Keratinocyte (primary cell): Measurements from ENCODE around the gene LPCAT1. TPM values are rescaled to one million over a fixed set of nuclear protein-coding genes. Genes with fewer than 3 reads are reported as not detected.

Experiments used
- DNase-seq: peaks from one replicate; pipeline ENCODE4 v3.0.0-alpha.2; 2011; ENCODE audit warnings: low read depth, missing footprints, low spot score
- FAIRE-seq: peaks from 2 replicates; lab custom pipeline; 2011; peaks lifted over from hg19 to GRCh38; lab: Jason Lieb, UNC
- H2AFZ ChIP-seq: 2 replicates; pipeline ENCODE4 v1.6.0; 2012; ENCODE audit warnings: low read length, control low read depth, inconsistent platforms; ENCODE audit not compliant: control insufficient read depth
- H3K27ac ChIP-seq: 2 replicates; pipeline ENCODE4 v1.5.1; 2011; ENCODE audit warnings: low read length; ENCODE audit not compliant: control insufficient read depth, insufficient read depth
- H3K27me3 ChIP-seq: 3 replicates; pipeline ENCODE4 v1.6.0; 2011; ENCODE audit warnings: low read length; ENCODE audit not compliant: control insufficient read depth, insufficient read depth; ENCODE audit errors: extremely low read depth
- H3K36me3 ChIP-seq, 2 experiments: 2 replicates in 1 of 2; 3 replicates in 1 of 2; pipeline ENCODE4 v1.5.1; 2011; ENCODE audit warnings: low read length in 2 of 2, mild to moderate bottlenecking in 1 of 2; ENCODE audit not compliant: control insufficient read depth in 2 of 2, insufficient read depth in 2 of 2; ENCODE audit errors: extremely low read depth in 1 of 2
- H3K4me1 ChIP-seq: 3 replicates; pipeline ENCODE4 v1.5.1; 2011; ENCODE audit warnings: low read length; ENCODE audit not compliant: control insufficient read depth, insufficient read depth; ENCODE audit errors: extremely low read depth
- H3K4me2 ChIP-seq: 3 replicates; pipeline ENCODE4 v1.6.0; 2011; ENCODE audit warnings: low read depth, low read length; ENCODE audit not compliant: control insufficient read depth, insufficient read depth; ENCODE audit errors: extremely low read depth
- H3K4me3 ChIP-seq, 3 experiments: fragments of 200-600 bp in 1 of 3; sonication (generic) in 1 of 3; 2 replicates in 2 of 3; 3 replicates in 1 of 3; pipeline ENCODE4 v1.5.1; 2011 to 2016; ENCODE audit warnings: low read length in 3 of 3, mild to moderate bottlenecking in 3 of 3, control low read depth in 2 of 3, inconsistent platforms in 1 of 3, low read depth in 1 of 3, mixed read lengths in 1 of 3, mixed run types in 1 of 3, moderate library complexity in 1 of 3; ENCODE audit not compliant: control insufficient read depth in 2 of 3, insufficient read depth in 2 of 3; ENCODE audit errors: extremely low read depth in 1 of 3
- H3K79me2 ChIP-seq: 2 replicates; pipeline ENCODE4 v1.6.0; 2012; ENCODE audit warnings: low read length; ENCODE audit not compliant: control insufficient read depth, insufficient read depth
- H3K9ac ChIP-seq: 3 replicates; pipeline ENCODE4 v1.6.0; 2011; ENCODE audit warnings: low read length; ENCODE audit not compliant: control insufficient read depth, insufficient read depth; ENCODE audit errors: extremely low read depth
- H3K9me1 ChIP-seq: 3 replicates; pipeline ENCODE4 v1.6.0; 2011; ENCODE audit warnings: low read length; ENCODE audit not compliant: control insufficient read depth, insufficient read depth; ENCODE audit errors: extremely low read depth
- H3K9me3 ChIP-seq: 2 replicates; pipeline ENCODE4 v1.5.1; 2012; ENCODE audit warnings: low read depth, low read length; ENCODE audit not compliant: control insufficient read depth
- H4K20me1 ChIP-seq: 3 replicates; pipeline ENCODE4 v1.6.0; 2011; ENCODE audit warnings: low read length; ENCODE audit not compliant: control insufficient read depth, insufficient read depth; ENCODE audit errors: extremely low read depth
- EZH2 ChIP-seq: IDR thresholded peaks from one replicate; pipeline ENCODE4 v1.6.1; 2012; ENCODE audit warnings: inconsistent platforms, mild to moderate bottlenecking, low read length, moderate library complexity
- dilution Hi-C: fragments of 300-500 bp; cut with MboI; formaldehyde crosslinking; loops from one replicate; pipeline ENCODE4 v1.7.0; 2020; ENCODE audit warnings: low sequenced_read_pairs; ENCODE audit not compliant: extremely low pct_ligation_motif_present
- polyA plus RNA-seq, 5 experiments: library from polyadenylated mRNA; depleted of rRNA in 3 of 5; stranded (reverse) in 3 of 5; stranded (forward) in 1 of 5; unstranded in 1 of 5; fragments of >200 nt; gene quantifications; 1 replicate in 1 of 5; 2 replicates in 3 of 5; 3 replicates in 1 of 5; pipeline versions ENCODE4 v1.2.1 to v1.2.3, GENCODE V29; 2011 to 2012; ENCODE audit warnings: missing spikeins in 2 of 5, low read depth in 1 of 5, low replicate concordance in 1 of 5
- TF ChIP-seq, protein P1 (sequence below), 3 experiments: IDR thresholded peaks in 1 of 3; conservative IDR thresholded peaks in 1 of 3; optimal IDR thresholded peaks in 1 of 3; 2 replicates in 2 of 3; 3 replicates in 1 of 3; pipeline versions ENCODE3 to v1.5.1; 2011; ENCODE audit warnings: low read length in 3 of 3, mild to moderate bottlenecking in 3 of 3, moderate library complexity in 2 of 3, control low read depth in 1 of 3, inconsistent platforms in 1 of 3; ENCODE audit not compliant: insufficient read depth in 2 of 3; ENCODE audit errors: extremely low read depth in 1 of 3

LPCAT1 gene
- polyA plus RNA-seq, 1 donor (not counting 4 experiments of a cell fraction or from before 2014, with no cell fraction given), result 32.9 TPM

DNA sequence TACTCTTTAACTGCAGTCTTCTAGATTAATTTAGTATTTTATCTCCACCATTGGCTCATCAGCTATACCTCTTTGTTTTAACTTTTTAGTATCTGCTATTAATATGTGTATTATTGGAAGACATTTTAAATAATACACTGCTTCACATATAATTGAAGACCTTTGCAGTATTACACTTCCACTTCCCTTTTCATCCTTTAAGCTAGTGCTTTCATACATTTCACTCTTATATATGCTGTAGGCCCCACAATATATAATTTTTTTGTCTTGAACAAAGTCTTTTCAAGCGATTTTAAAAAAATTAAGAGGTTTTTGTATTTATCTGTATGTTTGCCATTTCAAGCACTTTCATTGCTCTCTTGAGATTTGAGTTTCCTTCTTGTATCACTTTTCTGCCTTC, 8.6 kb upstream of the LPCAT1 start:
- Histone ChIP-seq H4K20me1 (no peaks in the 10 kb centered on the region), H3K4me2 (no peak overlapping the region), H3K79me2 (no peaks in the 10 kb centered on the region), H3K9ac (no peak overlapping the region), H3K4me1 (peaks cover 13% of the 10 kb centered on the region), H3K27me3 (no peaks in the 10 kb centered on the region), H3K27ac (no peak overlapping the region), H3K4me3 (no peak overlapping the region), H3K9me1 (no peaks in the 10 kb centered on the region), H3K9me3 (no peaks in the 10 kb centered on the region), H3K36me3 (no peaks in the 10 kb centered on the region), H2AFZ (no peak overlapping the region)
- TF ChIP-seq, protein P1, sequence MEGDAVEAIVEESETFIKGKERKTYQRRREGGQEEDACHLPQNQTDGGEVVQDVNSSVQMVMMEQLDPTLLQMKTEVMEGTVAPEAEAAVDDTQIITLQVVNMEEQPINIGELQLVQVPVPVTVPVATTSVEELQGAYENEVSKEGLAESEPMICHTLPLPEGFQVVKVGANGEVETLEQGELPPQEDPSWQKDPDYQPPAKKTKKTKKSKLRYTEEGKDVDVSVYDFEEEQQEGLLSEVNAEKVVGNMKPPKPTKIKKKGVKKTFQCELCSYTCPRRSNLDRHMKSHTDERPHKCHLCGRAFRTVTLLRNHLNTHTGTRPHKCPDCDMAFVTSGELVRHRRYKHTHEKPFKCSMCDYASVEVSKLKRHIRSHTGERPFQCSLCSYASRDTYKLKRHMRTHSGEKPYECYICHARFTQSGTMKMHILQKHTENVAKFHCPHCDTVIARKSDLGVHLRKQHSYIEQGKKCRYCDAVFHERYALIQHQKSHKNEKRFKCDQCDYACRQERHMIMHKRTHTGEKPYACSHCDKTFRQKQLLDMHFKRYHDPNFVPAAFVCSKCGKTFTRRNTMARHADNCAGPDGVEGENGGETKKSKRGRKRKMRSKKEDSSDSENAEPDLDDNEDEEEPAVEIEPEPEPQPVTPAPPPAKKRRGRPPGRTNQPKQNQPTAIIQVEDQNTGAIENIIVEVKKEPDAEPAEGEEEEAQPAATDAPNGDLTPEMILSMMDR (optimal IDR thresholded peaks at IDR 0.05 in 1 of 3, IDR thresholded peaks at IDR 0.05 in 1 of 3, conservative IDR thresholded peaks at IDR 0.05 in 1 of 3; ENCODE audit: extremely low read depth in 1 of 3, insufficient read depth in 2 of 3, low read length in 3 of 3), result no peak
- TF ChIP-seq EZH2, result no peak
- no peak for FAIRE-seq
- DNase-seq, result no peak
- dilution Hi-C loops, result no loop called here

- H3K79me2 ChIP-seq, result no peaks in the 10 kb centered on the region
- H2AFZ ChIP-seq, result no peak overlapping the region
- H3K9me3 ChIP-seq, result no peaks in the 10 kb centered on the region
- dilution Hi-C loops, result no loop called here
- H3K4me1 ChIP-seq, result peaks cover under 1% of the 10 kb centered on the region
- FAIRE-seq (no peak), DNase-seq (no peak)
- no peak overlapping the region for H3K4me2 ChIP-seq
- H3K9me1 ChIP-seq, result no peaks in the 10 kb centered on the region
- no peaks in the 10 kb centered on the region for H4K20me1 ChIP-seq
- H3K4me3 ChIP-seq, result no peak overlapping the region
- H3K36me3 ChIP-seq, result no peaks in the 10 kb centered on the region
- H3K27ac ChIP-seq, result no peak overlapping the region
- no peak overlapping the region for H3K9ac ChIP-seq
- H3K27me3 ChIP-seq, result no peaks in the 10 kb centered on the region
- TF ChIP-seq EZH2, result no peak
- TF ChIP-seq, protein P1 (optimal IDR thresholded peaks at IDR 0.05 in 1 of 3, IDR thresholded peaks at IDR 0.05 in 1 of 3, conservative IDR thresholded peaks at IDR 0.05 in 1 of 3; ENCODE audit: extremely low read depth in 1 of 3, insufficient read depth in 2 of 3, low read length in 3 of 3), result no peak
Measured at GRCh38 chr5:1529498-1529897, 5.7 kb upstream of the LPCAT1 start.
